Stimulated activated CD4-positive, alpha-beta T cell treated with anti-CD3 and anti-CD28 coated beads, Interleukin-15, amount 100 ng/mL, for 48 hours (primary cell): Measurements from ENCODE around the gene VPS35.
"Not testable (repeated sequence)": the region's sequence is repeated elsewhere in the genome, so short reads cannot be mapped to it uniquely, and the experiment has no call there.

Source experiments
- DNase-seq, 2 donors: peaks; one replicate each; pipeline ENCODE4 v3.0.0-alpha.2; 2020; ENCODE audit warnings: low read depth in 2 of 2

The VPS35 gene

DNA sequence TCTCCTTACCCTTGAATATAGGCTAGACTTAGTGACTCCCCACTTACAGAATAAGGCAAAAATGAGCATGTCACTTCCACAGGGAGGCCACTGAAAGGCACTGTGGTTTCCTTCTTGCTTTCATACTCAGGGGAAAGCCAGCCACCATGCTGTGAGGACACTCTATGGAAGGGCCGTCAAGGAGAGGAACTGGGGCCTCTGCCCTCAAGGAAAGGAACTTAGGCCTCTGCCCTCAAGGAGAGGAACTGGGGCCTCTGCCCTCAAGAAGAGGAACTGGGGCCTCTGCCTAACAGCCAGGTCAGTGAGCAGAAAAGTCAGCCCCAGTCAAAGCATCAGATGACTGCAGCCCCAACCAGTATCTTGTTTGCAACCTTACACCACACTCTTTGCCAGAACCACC is 30.1 kb downstream of the VPS35 start:
- peak in 1 of 2 donors; percentile 3 for DNase-seq

DNA sequence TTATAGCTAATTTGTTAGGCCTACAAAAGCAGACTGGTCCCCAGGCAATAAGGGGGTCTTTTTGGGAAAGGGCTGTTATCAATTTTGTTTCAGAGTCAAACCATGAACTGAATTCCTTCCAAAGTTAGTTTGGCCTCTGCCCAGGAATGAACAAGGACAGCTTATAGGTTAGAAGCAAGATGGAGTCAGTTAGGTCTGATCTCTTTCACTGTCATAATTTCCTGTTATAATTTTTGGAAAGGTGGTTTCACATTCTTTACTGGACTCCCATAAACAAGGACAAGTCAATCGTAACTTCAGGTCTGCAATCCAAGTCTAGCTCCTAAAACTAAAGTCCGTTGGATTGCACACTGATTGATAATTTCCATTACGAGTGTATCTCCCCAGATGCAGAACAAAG is 37.7 kb downstream of the VPS35 start:
- DNase-seq = no peak

DNA sequence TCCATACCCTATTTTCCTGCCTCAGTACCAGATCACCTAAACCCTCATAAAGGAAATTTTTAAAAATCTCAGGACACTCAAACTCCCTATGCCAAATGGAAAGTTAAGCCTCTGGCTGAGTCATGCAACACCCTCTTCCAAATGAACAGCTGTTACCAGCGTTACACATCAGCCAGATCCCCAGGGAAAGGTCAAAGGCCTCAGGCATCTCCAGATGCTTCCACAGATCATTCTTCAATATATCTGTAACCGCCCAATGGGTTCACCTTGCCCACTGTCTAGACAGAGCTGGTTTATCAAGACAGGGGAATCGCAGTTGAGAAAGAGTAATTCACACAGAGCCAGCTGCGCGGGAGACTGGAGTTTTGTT is 38.7 kb downstream of the VPS35 start:
- DNase-seq = no peak

DNA sequence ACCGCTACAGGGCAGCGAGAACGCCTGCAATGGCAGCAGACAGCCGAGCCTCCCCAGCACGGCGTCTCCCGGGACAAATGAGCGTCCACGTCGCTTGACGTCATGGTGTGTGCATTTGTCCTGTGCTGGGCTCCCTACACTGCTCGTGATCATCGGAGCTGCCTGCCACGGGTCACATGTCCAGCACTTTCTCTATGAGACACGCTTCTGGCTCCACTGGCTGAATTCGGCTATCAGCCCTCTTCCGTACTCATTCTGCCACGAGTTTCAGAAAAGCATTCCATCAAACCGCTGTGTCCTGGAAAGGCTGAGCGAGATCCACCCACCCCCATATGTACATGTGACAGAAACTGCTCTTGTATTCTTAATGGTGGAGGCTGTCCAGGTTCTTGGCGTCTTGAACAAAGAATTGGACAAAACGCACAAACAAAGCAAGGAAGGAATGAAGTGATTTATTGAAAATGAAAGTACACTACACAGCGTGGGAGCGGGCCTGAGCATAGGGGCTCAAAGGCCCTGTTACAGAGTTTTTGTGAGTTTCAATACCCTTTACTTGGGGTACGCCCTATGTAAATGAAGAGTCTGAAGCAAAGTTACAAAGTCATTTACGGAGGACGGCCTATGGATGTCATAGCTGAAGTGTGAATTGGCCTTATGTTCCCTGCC is 39.3 kb downstream of the VPS35 start:
- DNase-seq = no peak

DNA sequence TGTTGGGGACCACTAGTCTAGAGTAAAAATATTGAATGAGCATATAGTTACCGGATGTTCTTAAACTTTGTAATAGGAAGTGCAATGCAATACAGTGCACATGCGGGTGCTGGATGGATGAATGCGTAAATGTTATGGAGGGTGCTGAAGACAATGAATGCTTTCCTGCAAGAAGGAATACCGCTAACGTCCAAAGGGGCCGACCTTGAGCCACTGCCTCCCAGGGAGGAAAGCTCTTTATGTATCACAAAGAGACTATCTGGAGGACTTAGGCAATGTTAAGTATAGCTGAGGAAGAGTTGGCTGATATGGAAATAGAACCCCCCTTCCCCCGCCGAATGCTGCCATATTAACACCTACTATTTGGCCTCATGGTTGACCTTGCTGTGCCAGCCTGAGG is 40.3 kb downstream of the VPS35 start:
- DNase-seq = no peak

DNA sequence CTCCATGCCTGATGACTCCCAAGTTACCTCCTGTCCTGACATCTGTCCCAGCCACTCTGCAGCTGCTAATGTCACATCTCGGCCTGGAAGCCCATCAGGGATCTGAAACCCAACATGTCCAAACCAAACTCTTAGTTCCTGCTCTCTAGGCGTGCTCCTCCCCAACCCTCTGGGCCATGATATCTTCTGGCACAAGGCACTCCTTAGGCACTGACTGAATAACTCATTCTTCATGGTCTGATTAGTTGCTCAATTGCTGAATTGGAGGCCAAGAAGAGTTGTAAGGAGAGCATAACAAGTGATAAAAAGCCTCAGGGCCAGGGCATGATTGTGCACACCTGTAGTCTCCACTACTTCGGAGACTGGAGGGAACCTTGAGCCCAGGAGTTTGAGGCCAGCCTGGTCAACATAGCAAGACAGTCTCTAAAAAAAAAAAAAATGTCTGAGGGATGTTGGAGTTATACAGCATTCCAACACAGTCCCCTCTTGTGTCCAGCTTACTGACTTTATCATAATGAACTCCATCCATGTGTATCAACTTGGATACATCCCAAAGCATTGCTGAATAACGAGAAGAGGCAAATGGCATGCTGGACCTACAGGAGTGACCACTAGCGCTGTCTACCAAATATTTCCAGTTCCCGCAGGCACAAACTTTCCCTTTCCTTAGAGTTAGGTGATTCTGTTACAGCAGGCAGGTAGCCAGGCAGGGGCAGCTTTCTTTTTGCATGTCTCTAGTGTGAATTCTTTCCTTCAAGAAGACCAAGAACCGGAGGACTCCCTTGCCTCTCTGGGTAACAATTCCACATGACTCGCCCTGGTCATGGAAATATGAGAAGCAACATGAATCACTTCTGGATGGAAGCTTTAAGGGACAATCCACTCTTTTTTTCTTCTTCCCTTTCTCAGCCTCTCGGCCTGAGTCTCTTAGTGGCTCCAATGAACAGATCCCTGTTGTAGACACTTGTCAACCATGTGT is 49.7 kb downstream of the VPS35 start:
- no peak for DNase-seq

DNA sequence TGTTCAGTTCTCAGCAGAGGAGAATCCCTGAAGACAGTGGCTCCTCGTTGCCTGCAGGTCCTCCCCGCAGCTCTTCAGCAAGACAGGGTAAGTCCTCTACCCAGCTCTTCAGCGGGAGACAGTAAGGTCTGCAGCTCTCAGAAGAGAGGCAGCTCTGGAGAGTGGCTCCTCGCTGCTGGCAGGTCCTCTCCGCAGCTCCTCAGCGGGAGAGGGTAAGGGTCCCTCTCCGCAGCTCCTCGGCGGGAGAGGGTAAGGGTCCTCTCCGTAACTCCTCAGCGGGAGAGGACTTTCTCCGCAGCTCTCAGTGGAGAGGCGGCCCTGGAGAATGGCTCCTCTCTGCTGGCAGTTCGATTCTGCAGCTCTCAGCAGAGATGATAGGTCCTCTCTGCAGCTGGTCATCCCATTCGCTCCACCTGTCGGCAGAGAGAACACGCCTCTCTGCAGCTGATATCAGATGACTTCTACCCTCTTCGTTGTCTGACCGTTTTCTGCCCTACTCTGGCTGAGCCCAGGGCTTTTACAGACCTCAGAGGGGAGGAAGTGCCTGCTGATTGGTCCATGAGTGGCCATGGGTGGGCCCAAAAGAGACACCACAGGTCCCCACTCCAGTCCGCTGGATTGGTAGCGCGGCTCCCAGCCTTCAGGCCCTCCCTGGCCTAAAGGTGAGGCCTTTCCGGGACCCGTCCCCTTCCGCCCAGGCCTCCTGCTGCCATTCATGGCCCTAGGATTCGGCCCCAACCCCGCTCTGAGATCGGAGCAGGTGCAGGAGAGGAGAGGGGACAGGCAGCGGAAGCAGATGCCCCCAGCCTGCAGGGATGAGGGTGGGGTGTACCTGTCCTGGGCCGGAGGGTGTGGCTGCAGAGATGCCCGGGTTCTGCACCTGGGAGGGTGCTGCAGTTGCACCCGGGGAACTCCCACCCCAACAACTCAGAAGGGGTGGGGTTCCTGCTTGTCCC is 55.9 kb downstream of the VPS35 start:
- DNase-seq = no peak

DNA sequence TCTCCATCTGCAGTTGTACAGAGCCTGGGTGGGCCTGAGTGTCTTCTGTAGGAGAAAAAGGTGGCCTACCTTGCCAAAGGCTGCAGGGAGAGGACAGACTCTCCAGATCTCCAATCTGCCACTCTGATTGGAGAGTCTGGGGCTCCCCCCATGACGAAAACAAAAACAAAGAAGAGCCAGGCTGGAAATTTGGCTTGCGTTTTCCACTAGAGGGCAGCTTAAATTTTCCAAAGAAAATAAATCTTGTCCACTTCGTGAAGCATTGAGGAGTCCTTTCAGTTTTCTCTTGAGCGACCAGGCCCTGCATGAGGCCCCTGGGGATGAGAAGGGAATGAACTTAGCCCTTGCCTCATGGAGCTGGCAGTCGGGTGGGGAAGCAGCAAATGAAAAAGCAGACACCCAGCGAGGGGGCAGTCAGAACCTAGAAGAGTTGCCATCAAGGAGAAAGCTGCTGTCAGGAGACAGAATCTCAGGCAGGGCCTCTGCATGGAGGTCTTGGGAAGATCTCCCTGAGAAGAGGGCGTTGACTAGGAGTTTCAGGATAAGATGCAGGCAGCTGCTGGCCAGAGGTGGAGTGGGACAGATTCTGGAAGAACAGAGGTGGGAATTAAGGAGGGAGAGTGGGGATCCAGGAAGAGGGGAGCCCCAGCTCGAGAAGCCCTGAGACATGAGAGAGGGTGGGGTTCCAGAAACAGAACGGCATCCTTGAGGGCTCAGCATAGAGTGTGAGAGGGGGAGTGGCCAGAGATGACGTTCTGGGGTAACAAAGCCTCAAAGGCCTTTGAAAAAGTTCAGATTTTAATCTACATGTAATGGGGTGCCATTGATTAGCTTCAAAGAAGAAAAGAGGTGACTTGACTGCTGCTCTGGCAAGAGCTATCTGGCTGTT is 59.4 kb downstream of the VPS35 start:
- no peak for DNase-seq

DNA sequence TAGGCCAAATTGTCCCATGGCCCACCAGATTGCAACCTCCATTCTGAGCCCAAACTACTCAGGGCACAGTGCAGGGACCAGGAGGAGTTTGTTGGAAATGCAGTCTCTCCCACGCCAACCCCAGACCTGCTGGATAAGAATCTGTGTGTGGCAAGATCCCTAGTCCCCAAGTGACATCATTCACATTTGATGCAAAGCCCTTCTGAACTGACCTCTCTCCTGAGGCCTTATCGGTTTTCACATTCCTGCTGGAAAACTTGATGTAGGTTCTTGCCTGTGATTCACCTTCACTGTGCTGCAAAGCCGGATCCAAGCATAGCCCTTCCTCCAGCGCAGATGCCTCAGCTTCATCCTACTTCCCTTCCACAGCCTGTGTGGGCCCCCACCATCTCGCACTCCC is 61.2 kb downstream of the VPS35 start:
- DNase-seq = no peak

DNA sequence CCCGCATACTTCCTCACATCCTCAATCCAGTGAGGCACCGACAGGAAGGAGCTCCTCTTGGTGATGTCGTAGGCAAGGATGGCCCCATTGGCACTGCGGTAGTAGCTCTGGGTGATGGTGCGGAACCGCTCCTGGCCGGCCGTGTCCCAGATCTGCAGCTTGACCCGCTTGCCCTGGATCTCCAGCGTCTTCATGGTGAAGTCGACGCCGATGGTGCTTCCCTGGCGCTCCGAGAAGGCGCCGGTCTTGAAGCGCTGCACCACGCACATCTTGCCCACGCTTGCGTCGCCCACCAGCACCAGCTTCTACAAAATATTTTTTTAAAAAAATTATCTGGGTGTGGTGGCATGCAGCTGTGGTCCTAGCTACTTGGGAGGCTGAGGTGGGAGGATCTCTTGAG is 62.3 kb downstream of the VPS35 start:
- not testable (repeated sequence) for DNase-seq

DNA sequence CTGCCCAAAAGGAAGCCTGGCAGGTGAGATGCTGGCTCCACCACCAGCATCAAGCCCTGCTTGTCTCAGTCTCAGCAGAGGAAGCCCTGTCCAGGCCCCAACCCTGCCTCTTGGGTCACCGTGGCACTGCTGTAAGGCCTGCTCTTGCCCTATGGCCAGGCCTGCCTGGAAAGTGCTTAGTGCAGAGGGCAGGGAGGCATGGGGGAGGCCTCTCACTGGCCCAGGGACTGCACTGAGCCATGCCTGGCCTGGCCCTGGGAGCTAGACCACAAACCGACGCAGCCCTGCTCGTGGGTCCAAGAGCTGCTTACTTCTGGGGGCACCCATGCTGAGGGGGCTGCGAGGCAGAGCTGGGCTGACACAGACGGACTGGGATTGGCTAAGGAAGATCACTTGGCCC is 64.1 kb downstream of the VPS35 start:
- not testable (repeated sequence) for DNase-seq

DNA sequence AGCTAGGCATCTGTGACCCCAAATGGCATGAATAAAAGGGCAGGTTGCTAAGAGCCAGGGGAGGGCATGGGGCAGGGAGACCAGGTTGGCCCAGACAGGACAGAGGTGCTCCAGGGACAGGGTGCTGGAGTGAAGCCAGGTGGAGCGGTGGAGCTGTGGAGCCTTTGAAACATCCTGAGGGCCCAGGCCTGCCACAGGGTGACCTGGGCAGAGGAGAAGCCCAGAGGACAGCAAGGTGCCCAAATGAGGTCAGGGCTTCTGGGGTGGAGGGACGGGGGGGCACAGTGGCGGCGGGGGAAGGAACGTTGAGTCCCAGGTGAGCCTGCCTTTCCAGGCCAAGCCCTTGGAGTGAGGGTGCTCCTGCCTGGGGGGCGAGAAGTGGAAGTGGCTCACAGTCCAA is 65.3 kb downstream of the VPS35 start:
- DNase-seq = not testable (repeated sequence)

DNA sequence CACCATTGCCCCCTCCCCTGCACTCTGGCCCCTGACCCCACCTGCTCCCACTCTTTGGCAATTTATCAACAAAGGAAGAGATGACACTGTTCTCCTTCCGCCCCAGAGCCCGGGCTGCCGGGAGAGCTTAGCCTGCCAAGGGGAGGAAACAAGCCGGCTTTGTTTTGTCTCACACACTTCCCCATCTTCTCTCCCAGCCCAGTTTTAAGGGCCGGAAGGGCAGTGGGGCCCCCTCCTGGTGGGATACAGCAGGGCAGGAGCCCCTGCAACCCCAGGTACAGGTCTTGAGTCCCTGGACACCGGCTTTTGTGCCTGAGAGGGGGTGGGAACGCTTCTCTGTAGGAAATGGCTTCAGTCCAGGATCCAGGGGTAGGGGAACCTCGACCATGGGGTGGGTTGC is 65.7 kb downstream of the VPS35 start:
- not testable (repeated sequence) for DNase-seq

DNA sequence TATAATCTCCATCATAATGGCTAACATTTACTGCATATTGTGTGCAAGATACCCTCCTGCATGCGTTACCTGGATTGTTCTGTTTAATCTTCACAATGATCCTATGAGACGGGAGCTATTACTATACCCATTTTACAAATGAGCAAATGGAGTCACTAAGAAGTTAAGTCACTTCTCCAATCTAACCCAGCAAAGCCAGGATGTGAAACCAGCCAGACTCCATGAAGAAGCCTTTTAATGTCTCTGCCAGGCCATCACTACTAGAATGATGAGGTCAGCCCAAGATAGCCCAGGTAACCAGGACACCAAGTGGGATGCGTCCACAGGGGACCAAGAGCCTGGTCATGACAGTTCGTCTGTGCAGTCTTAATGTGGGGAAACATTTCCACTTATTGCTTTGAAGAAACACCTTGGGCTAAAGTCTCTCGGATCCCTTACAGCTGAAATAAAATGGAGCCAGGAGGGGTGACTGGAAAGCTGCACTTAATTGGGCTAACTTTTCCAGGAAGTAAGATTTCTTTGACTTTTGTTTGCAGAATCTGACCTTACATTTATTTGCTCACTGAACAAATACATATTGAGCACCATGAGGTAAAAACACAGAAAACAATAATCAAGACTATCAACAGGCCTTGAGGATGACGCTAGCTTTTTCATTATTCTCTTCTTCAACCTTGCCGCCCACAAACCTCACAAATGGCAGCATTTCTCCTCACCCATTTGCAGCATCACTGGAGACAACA is 66.9 kb downstream of the VPS35 start:
- DNase-seq = no peak

DNA sequence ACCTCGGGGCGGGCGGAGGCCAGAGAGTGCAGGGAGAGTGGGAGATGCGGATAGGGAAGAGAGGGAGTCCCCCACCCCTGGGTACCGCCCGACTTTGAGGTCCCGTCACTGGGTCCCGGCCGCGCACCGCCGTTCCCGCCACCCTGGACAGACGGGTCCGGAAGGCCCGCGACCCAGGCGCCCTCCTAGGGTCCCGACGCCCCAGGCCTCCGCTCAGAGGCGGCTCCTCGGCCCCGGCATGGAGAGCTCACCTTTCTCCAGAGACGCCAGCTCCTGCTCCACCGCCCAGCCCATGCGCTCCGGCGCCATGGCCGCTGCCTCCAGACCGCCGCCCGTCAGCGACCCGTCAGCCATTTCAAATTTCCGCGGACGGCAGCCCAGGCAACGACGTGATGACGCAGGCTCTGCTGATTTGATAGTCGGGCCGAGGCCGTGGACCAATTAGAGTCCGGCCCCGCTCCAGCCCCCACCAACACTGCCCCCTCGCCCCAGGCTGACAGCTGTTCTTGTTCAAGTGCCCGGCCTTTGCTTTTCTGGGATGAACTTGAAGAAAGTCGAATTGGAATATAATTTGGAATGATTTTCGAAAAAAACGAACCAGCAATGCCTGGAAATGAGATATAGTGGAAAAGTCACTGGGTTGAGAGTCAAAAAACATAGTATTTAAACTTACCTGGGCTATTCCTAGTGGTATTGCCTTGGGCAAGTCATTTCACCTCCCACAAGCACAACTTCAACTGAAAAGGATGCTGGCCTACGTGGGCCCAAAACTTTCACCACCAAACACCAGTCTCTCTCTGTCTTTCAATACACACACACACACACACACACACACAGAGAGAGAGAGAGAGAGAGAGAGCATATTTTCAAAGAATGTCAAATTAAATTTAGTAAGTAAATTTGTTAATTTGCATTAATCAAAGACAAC is 67.7 kb downstream of the VPS35 start, which contains the start of gene SHCBP1:
Gene SHCBP1, minus strand, starts transcription at position 374 of the 928 bp plus-strand sequence. Its CDS starts 20 bp downstream, at position 354.
- DNase-seq = peak; percentile 76 to 80

DNA sequence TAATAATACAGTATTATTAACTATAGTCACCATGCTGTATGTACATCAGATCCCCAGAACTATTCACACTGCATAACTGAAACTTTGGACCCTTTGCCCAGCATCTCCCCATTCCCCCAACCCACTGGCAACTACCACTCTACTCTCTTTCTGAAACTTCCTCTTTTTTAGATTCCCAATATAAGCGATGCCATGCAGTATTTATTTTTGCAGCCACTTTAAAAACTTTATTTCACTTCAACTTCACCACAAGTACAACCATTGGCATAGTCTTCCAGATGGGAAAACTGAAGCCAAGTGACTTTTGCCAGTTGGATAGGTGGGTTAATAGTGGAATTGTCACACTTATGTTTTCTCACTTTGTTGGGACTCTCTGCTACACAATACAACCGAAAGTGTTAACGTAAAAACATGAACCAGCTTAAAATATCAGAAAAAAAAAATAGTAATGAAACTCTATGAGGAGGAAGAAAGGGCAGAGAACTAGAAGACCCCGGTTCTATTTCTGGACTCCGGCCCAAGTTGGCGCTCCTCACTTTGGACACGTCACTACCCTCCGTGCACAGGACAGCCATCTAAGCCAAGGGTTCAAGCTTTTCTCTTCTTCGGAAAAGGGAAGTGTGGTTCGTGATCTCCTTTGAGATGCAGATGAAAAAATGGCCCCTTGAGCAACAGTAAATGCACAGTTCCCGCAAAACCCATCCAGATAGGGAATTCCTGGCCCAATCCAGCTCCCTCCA is 68.5 kb downstream of the VPS35 start:
- no peak for DNase-seq

DNA sequence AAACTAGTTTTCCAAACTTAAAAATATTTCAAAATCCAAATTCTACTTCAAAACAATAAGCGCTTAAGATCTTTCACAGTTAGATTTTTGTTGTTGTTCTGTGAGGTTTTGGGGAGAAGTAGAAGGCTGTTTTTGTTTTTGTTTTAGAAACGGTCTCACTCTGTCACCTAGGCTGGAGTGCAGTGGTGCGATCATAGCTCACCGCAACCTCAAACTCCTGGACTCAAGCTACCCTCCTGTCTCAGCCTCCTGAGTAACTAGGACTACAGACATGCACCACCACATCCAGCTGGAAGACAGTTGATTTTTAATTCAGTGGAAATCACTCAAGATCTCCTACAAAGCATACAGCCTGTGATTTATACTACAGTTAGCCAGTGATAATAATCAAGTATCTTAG is 70.5 kb downstream of the VPS35 start:
- no peak for DNase-seq

DNA sequence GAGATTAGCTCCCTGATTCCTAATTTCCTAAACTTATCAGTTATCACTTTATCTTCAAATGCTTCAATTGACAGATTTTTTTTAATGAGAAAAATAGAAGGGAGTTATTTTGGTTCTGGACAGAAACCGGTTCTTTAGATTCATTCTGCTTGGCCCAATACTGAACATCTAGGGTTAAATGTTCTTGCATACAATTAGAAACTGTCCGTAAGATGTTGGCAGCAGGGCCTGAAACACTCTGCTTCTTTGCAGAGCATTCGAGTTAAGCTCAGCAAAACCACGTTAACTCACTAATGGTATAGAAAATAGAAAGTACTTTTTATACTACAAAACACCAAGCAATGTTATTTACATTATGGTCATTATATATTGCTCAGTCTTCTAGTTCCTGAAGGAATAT is 75.0 kb downstream of the VPS35 start:
- no peak for DNase-seq
